Erythroblast (primary cell): ENCODE results near the gene PEX11A.
"Not testable (repeated sequence)": the region's sequence is repeated elsewhere in the genome, so short reads cannot be mapped to it uniquely, and the experiment has no call there.

Source experiments
- DNase-seq, 2 experiments: peaks; one replicate each; lab custom pipeline; 2025; lab: John Stamatoyannopoulos, UW
- GATA1 ChIP-seq: IDR thresholded peaks from 2 replicates; pipeline ENCODE4 v1.6.1; 2011; ENCODE audit warnings: low read depth, mild to moderate bottlenecking, control low read depth, low read length, moderate library complexity
- POLR2A ChIP-seq: IDR thresholded peaks from 2 replicates; pipeline ENCODE4 v1.6.1; 2011; ENCODE audit warnings: mild to moderate bottlenecking, low read length

The PEX11A gene

GRCh38 chr15:89693091-89693490 is 2.5 kb upstream of the PEX11A start:
- no peak for TF ChIP-seq POLR2A
- no peak for TF ChIP-seq GATA1
- DNase-seq: no peak

- DNase-seq: not testable (repeated sequence)
Measured at GRCh38 chr15:89689930-89690275, 651 bp downstream of the PEX11A start.

- no peak for DNase-seq
- TF ChIP-seq POLR2A (no peak), GATA1 (no peak)
Measured at GRCh38 chr15:89686522-89686921, 4.0 kb downstream of the PEX11A start.

- no peak for DNase-seq
- no peak for TF ChIP-seq POLR2A
- TF ChIP-seq GATA1: no peak
Measured at GRCh38 chr15:89685995-89686394, 4.6 kb downstream of the PEX11A start.

GRCh38 chr15:89681146-89681545 is 9.4 kb downstream of the PEX11A start:
- no peak for TF ChIP-seq GATA1
- no peak for TF ChIP-seq POLR2A

GRCh38 chr15:89680282-89680873 is 10.2 kb downstream of the PEX11A start:
- TF ChIP-seq GATA1 (no peak), POLR2A (no peak)
- DNase-seq: no peak

More at GRCh38 chr15:89681146-89681545, 9.4 kb downstream of the PEX11A start:
- DNase-seq: no peak

- no peak for TF ChIP-seq POLR2A
- TF ChIP-seq GATA1: no peak
- no peak for DNase-seq
Measured at GRCh38 chr15:89679212-89679611, 11.3 kb downstream of the PEX11A start, which contains the start of gene PLIN1. PLIN1 (minus strand) TSS chr15:89679367; CDS start chr15:89677489, 1,878 bp downstream.

GRCh38 chr15:89677381-89677780 is 13.2 kb downstream of the PEX11A start:
- DNase-seq: no peak
- TF ChIP-seq POLR2A: no peak
- no peak for TF ChIP-seq GATA1

GRCh38 chr15:89675606-89676005 is 14.9 kb downstream of the PEX11A start:
- no peak for DNase-seq
- TF ChIP-seq POLR2A (no peak), GATA1 (no peak)

GRCh38 chr15:89674526-89674925 is 16.0 kb downstream of the PEX11A start:
- no peak for DNase-seq
- TF ChIP-seq POLR2A: no peak
- TF ChIP-seq GATA1: no peak

GRCh38 chr15:89673165-89673512 is 17.4 kb downstream of the PEX11A start:
- DNase-seq: peak; percentile 49 to 54
- TF ChIP-seq POLR2A: no peak
- no peak for TF ChIP-seq GATA1

- DNase-seq: no peak
- no peak for TF ChIP-seq POLR2A
- TF ChIP-seq GATA1: no peak
Measured at GRCh38 chr15:89672221-89673164, 18.1 kb downstream of the PEX11A start.

GRCh38 chr15:89671687-89672086 is 18.9 kb downstream of the PEX11A start:
- TF ChIP-seq POLR2A (no peak), GATA1 (no peak)
- no peak for DNase-seq

GRCh38 chr15:89670971-89671560 is 19.5 kb downstream of the PEX11A start:
- TF ChIP-seq POLR2A (no peak), GATA1 (no peak)
- DNase-seq: no peak
